ENCODE results near the gene DUSP6. TPM values are rescaled to one million over a fixed set of nuclear protein-coding genes. Genes with fewer than 3 reads are reported as not detected.

The DUSP6 gene
- polyA plus RNA-seq, 1 donor = 51.6 TPM

Other genes starting within 250 kb of the DUSP6 start
- gene GALNT4, start 172.3 kb upstream of the DUSP6 start, polyA plus RNA-seq (ENCODE audit: insufficient read length) = 2.9 TPM
- gene POC1B, start 173.5 kb upstream of the DUSP6 start, polyA plus RNA-seq (ENCODE audit: insufficient read length) = 8.5 TPM